Neuronal stem cell (in vitro differentiated cells): Measurements from ENCODE around the gene PICALM.
A peak's percentile ranks its signal among the peaks of the same experiment; 100 is the strongest.
"Not testable (repeated sequence)": the region's sequence is repeated elsewhere in the genome, so short reads cannot be mapped to it uniquely, and the experiment has no call there.

Source experiments
- DNase-seq: peaks from one replicate; pipeline ENCODE4 v3.0.0-alpha.2; 2013; ENCODE audit warnings: low spot score
- H2AFZ ChIP-seq: one replicate; pipeline ENCODE4 v1.6.1; 2013; ENCODE audit warnings: mild to moderate bottlenecking, low read length, inconsistent platforms
- H2AK5ac ChIP-seq: 2 replicates; pipeline ENCODE4 v1.6.1; 2013; ENCODE audit warnings: low read depth, mild to moderate bottlenecking, inconsistent platforms, low read length, moderate library complexity, mixed read lengths
- H2BK120ac ChIP-seq: 2 replicates; pipeline ENCODE4 v1.6.1; 2013; ENCODE audit warnings: low read depth, mild to moderate bottlenecking, inconsistent platforms, low read length, moderate library complexity, mixed read lengths
- H2BK12ac ChIP-seq: one replicate; pipeline ENCODE4 v1.6.1; 2013; ENCODE audit warnings: low read length, inconsistent platforms
- H2BK15ac ChIP-seq: 2 replicates; pipeline ENCODE4 v1.6.1; 2013; ENCODE audit warnings: mild to moderate bottlenecking, low read length, inconsistent platforms, mixed read lengths
- H2BK5ac ChIP-seq: one replicate; pipeline ENCODE4 v1.6.1; 2013; ENCODE audit warnings: inconsistent platforms, mild to moderate bottlenecking, low read length, moderate library complexity
- H3K14ac ChIP-seq: one replicate; pipeline ENCODE4 v1.6.1; 2013; ENCODE audit warnings: low read length, inconsistent platforms
- H3K18ac ChIP-seq: 2 replicates; pipeline ENCODE4 v1.6.1; 2013; ENCODE audit warnings: low read length, inconsistent platforms
- H3K23ac ChIP-seq: 2 replicates; pipeline ENCODE4 v1.6.1; 2013; ENCODE audit warnings: low read depth, mild to moderate bottlenecking, mixed read lengths, low read length, inconsistent platforms; ENCODE audit not compliant: poor library complexity
- H3K27ac ChIP-seq: replicated peaks from 3 replicates; pipeline ENCODE4 v1.5.1; 2013; ENCODE audit warnings: low read length, inconsistent platforms
- H3K27me3 ChIP-seq, 3 experiments: 2 replicates each; pipeline ENCODE4 v1.6.1; 2013; ENCODE audit warnings: low read length in 3 of 3, mild to moderate bottlenecking in 2 of 3, inconsistent platforms in 1 of 3, low read depth in 1 of 3, mixed read lengths in 1 of 3, moderate library complexity in 1 of 3; ENCODE audit not compliant: control insufficient read depth in 3 of 3, insufficient read depth in 3 of 3
- H3K36me3 ChIP-seq, 2 donors: replicated peaks in 1 of 2; 2 replicates each; pipeline ENCODE4 v1.6.1; 2013; ENCODE audit warnings: low read length in 2 of 2; ENCODE audit not compliant: control insufficient read depth in 2 of 2, insufficient read depth in 2 of 2
- H3K4ac ChIP-seq: 2 replicates; pipeline ENCODE4 v1.6.1; 2013; ENCODE audit warnings: inconsistent platforms, mild to moderate bottlenecking, low read length, moderate library complexity
- H3K4me1 ChIP-seq, 2 donors: 1 replicate in 1 of 2; 2 replicates in 1 of 2; pipeline ENCODE4 v1.6.1; 2013; ENCODE audit warnings: low read length in 2 of 2, low read depth in 1 of 2; ENCODE audit not compliant: control insufficient read depth in 2 of 2, insufficient read depth in 1 of 2
- H3K4me2 ChIP-seq: one replicate; pipeline ENCODE4 v1.6.1; 2013; ENCODE audit warnings: mild to moderate bottlenecking, low read length, inconsistent platforms; ENCODE audit not compliant: insufficient read depth, poor library complexity, severe bottlenecking
- H3K4me3 ChIP-seq, 2 donors: 2 replicates each; pipeline ENCODE4 v1.5.1; 2013; ENCODE audit warnings: low read length in 2 of 2, mild to moderate bottlenecking in 2 of 2, inconsistent platforms in 1 of 2, moderate library complexity in 1 of 2
- H3K79me1 ChIP-seq: one replicate; pipeline ENCODE4 v1.6.1; 2013; ENCODE audit warnings: low read depth, mild to moderate bottlenecking, inconsistent platforms, low read length, moderate library complexity
- H3K9ac ChIP-seq: one replicate; pipeline ENCODE4 v1.6.1; 2013; ENCODE audit warnings: mild to moderate bottlenecking, low read depth, low read length, inconsistent platforms; ENCODE audit not compliant: poor library complexity
- H3K9me3 ChIP-seq, 2 donors: replicated peaks in 1 of 2; 2 replicates each; pipeline versions ENCODE3 to v1.6.1; 2013; ENCODE audit warnings: low read length in 2 of 2, mild to moderate bottlenecking in 2 of 2, inconsistent platforms in 1 of 2, low read depth in 1 of 2, mixed read lengths in 1 of 2, moderate library complexity in 1 of 2; ENCODE audit not compliant: control insufficient read depth in 2 of 2, insufficient read depth in 1 of 2
- H4K8ac ChIP-seq: one replicate; pipeline ENCODE4 v1.6.1; 2013; ENCODE audit warnings: low read depth, mild to moderate bottlenecking, inconsistent platforms, low read length, moderate library complexity
- H4K91ac ChIP-seq: one replicate; pipeline ENCODE4 v1.6.1; 2013; ENCODE audit warnings: low read length, low read depth, mild to moderate bottlenecking, inconsistent platforms; ENCODE audit not compliant: poor library complexity
- WGBS, 2 donors: extraction: QIAGEN DNeasy Blood & Tissue Kit; methylation state at CpG; one replicate each; pipeline ENCODE4 v1.1.7; 2013; ENCODE audit warnings: missing lambda C conversion rate in 2 of 2, mixed read lengths in 1 of 2; ENCODE audit not compliant: insufficient read length in 2 of 2, insufficient replicate concordance in 1 of 2; ENCODE audit errors: extremely low coverage in 2 of 2; 5-methylcytosine and 5-hydroxymethylcytosine counted together

Gene PICALM

DNA sequence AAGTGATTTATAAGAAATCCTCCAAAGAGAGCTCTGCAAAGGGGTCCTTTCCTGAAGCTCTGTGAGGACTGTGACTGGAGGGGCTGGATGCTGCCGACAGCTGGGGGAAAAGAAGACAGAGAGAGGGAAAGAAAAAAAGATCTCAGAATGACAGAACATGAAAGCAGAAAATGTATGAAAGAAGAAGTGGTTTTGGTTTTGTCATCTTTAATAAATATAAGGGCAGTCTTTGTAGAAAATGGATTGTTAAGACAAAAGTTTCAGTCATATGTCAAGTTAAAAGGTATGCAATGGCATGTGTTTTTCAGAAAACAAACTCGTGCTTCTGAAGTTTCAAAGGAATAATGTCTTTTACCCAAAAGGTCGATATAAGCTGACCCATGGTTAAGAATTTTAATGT, 108.2 kb downstream of the PICALM start:
- H3K36me3 ChIP-seq = peaks cover 9 to 92% of the 10 kb centered on the region in 2 donors
- no peak overlapping the region for H3K27ac ChIP-seq

DNA sequence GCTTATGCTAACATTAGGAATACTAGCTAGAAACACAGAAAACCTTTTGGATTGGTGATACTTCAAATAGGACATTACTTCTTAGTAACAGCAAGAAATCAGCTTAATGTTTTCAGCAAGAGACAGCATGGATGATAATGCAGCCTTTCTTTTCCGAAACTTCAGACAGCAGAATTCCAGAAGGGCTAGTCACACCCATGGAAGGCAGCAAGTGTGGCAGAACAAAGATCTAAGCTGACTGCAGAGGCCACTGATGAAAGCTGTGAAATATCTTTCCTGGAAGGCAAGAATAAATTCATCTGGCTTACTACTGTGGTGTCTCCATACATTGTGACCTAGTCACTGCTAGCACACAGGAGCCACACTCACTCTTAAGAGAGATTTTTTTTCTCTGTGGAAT, 113.4 kb downstream of the PICALM start:
- no peak overlapping the region for H2BK120ac ChIP-seq
- H3K79me1 ChIP-seq = no peaks in the 10 kb centered on the region
- H3K9me3 ChIP-seq = peaks cover 0 to 1% of the 10 kb centered on the region in 2 donors
- H3K27ac ChIP-seq = peak overlapping the region; percentile 20
- H4K8ac ChIP-seq = no peak overlapping the region
- DNase-seq = no peak
- no peak overlapping the region for H3K4ac ChIP-seq
- H3K23ac ChIP-seq = no peak overlapping the region
- no peaks in the 10 kb centered on the region for H3K27me3 ChIP-seq
- no peak overlapping the region for H3K4me2 ChIP-seq
- peaks cover 5 to 66% of the 10 kb centered on the region in 2 donors for H3K36me3 ChIP-seq
- H3K4me1 ChIP-seq = no peaks in the 10 kb centered on the region
- WGBS, 2 donors = no CpG with 5 or more reads among the region's 1 CpG
- no peak overlapping the region for H3K14ac ChIP-seq
- no peak overlapping the region for H4K91ac ChIP-seq
- H2BK5ac ChIP-seq = no peak overlapping the region
- no peak overlapping the region for H3K4me3 ChIP-seq
- H2BK15ac ChIP-seq = no peak overlapping the region
- H3K18ac ChIP-seq = no peak overlapping the region
- no peak overlapping the region for H3K9ac ChIP-seq
- no peak overlapping the region for H2AFZ ChIP-seq
- no peak overlapping the region for H2BK12ac ChIP-seq
- no peak overlapping the region for H2AK5ac ChIP-seq

More for the DNA sequence above, 108.2 kb downstream of the PICALM start:
- no peak overlapping the region for H4K8ac ChIP-seq
- H3K14ac ChIP-seq = no peak overlapping the region
- no peaks in the 10 kb centered on the region for H3K79me1 ChIP-seq
- H3K23ac ChIP-seq = no peak overlapping the region
- H2AK5ac ChIP-seq = no peak overlapping the region
- H2BK12ac ChIP-seq = no peak overlapping the region
- WGBS, 2 donors = no CpG with 5 or more reads among the region's 3 CpGs
- no peak overlapping the region for H3K18ac ChIP-seq
- H3K9me3 ChIP-seq = no peaks in the 10 kb centered on the region
- H2AFZ ChIP-seq = no peak overlapping the region
- H3K9ac ChIP-seq = no peak overlapping the region
- DNase-seq = no peak
- H2BK15ac ChIP-seq = no peak overlapping the region
- no peak overlapping the region for H2BK5ac ChIP-seq
- peaks cover 0 to 2% of the 10 kb centered on the region in 2 donors for H3K4me1 ChIP-seq
- no peaks in the 10 kb centered on the region for H3K27me3 ChIP-seq
- no peak overlapping the region for H2BK120ac ChIP-seq
- H4K91ac ChIP-seq = no peak overlapping the region
- H3K4me2 ChIP-seq = no peak overlapping the region
- H3K4ac ChIP-seq = no peak overlapping the region
- no peak overlapping the region for H3K4me3 ChIP-seq

DNA sequence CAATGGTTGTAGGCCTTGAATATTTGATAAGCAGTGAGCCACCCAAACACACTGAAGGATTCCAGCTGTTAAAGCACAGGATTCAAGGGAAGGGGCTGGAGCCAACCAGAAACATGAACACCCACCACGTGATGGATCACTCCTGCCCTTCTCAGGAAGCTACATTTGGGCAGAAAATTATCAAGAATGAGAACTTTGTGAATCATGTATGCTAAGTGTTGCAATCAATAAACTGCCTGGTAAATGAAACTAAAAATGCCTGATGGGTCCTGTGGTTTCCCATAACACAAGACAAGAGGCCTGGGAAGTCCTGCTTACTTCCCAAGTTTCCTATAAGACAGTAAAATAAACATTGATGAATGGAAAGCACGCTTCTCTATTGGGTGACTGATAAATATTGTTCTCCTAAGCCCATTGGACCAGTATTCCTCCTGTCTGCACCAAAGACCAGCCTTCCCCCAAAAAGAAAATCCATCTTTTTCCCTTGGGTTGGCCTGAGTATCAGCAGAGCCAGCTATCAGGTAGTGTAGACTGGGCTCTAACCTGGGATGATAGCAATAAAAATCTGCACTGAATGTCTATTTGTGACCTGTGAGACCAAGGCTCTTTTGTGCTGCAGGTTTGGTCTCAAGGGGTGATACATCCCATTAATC, 115.3 kb downstream of the PICALM start:
- no peak overlapping the region for H2BK120ac ChIP-seq
- no peak overlapping the region for H3K4ac ChIP-seq
- no peak overlapping the region for H2AFZ ChIP-seq
- H3K9me3 ChIP-seq = peaks cover 0 to 1% of the 10 kb centered on the region in 2 donors
- H2BK5ac ChIP-seq = no peak overlapping the region
- H3K36me3 ChIP-seq = peaks cover 5 to 50% of the 10 kb centered on the region in 2 donors
- H3K18ac ChIP-seq = no peak overlapping the region
- H3K27me3 ChIP-seq = no peaks in the 10 kb centered on the region
- no CpG with 5 or more reads among the region's 2 CpGs for WGBS, 2 donors
- no peak overlapping the region for H3K14ac ChIP-seq
- H4K91ac ChIP-seq = no peak overlapping the region
- H3K4me3 ChIP-seq = no peak overlapping the region
- no peak overlapping the region for H2BK12ac ChIP-seq
- no peak overlapping the region for H3K4me2 ChIP-seq
- no peak for DNase-seq
- H4K8ac ChIP-seq = no peak overlapping the region
- H2BK15ac ChIP-seq = no peak overlapping the region
- no peaks in the 10 kb centered on the region for H3K79me1 ChIP-seq
- no peak overlapping the region for H3K23ac ChIP-seq
- H3K4me1 ChIP-seq = no peaks in the 10 kb centered on the region
- H3K27ac ChIP-seq = no peak overlapping the region
- no peak overlapping the region for H3K9ac ChIP-seq
- no peak overlapping the region for H2AK5ac ChIP-seq

DNA sequence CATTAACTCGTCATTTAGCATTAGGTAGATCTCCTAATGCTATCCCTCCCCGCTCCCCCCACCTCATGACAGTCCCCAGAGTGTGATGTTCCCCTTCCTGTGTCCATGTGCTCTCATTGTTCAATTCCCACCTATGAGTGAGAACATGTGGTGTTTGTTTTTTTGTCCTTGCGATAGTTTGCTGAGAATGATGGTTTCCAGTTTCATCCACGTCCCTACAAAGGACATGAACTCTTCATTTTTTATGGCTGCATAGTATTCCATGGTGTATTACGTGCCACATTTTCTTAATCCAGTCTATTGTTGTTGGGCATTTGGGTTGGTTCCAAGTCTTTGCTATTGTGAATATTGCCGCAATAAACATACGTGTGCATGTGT, 116.8 kb downstream of the PICALM start:
- H3K4ac ChIP-seq, H3K9ac ChIP-seq, H4K8ac ChIP-seq, H3K23ac ChIP-seq, H2AFZ ChIP-seq, H3K27ac ChIP-seq, H2BK12ac ChIP-seq, H3K14ac ChIP-seq, H3K4me3 ChIP-seq, H3K4me1 ChIP-seq, H3K79me1 ChIP-seq, H3K27me3 ChIP-seq, DNase-seq, H2BK5ac ChIP-seq, H3K4me2 ChIP-seq, H2BK120ac ChIP-seq, H3K9me3 ChIP-seq, H4K91ac ChIP-seq, H2AK5ac ChIP-seq, H2BK15ac ChIP-seq, H3K18ac ChIP-seq: not testable (repeated sequence)
- WGBS, 2 donors = no CpG with 5 or more reads among the region's 7 CpGs
- peaks cover 5 to 35% of the 10 kb centered on the region in 2 donors for H3K36me3 ChIP-seq
